Measurements from ENCODE around the gene FAM50A. TPM values are rescaled to one million over a fixed set of nuclear protein-coding genes. Genes with fewer than 3 reads are reported as not detected.
"Not testable (repeated sequence)": the region's sequence is repeated elsewhere in the genome, so short reads cannot be mapped to it uniquely, and the experiment has no call there.

Gene FAM50A, protein sequence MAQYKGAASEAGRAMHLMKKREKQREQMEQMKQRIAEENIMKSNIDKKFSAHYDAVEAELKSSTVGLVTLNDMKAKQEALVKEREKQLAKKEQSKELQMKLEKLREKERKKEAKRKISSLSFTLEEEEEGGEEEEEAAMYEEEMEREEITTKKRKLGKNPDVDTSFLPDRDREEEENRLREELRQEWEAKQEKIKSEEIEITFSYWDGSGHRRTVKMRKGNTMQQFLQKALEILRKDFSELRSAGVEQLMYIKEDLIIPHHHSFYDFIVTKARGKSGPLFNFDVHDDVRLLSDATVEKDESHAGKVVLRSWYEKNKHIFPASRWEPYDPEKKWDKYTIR
- polyA plus RNA-seq (2011; rRNA removed), result 69.0 and 79.5 TPM in 2 replicates
- polyA minus RNA-seq (2011; rRNA and poly(A)+ RNA removed), result 67.5 and 70.5 TPM in 2 replicates

DNA sequence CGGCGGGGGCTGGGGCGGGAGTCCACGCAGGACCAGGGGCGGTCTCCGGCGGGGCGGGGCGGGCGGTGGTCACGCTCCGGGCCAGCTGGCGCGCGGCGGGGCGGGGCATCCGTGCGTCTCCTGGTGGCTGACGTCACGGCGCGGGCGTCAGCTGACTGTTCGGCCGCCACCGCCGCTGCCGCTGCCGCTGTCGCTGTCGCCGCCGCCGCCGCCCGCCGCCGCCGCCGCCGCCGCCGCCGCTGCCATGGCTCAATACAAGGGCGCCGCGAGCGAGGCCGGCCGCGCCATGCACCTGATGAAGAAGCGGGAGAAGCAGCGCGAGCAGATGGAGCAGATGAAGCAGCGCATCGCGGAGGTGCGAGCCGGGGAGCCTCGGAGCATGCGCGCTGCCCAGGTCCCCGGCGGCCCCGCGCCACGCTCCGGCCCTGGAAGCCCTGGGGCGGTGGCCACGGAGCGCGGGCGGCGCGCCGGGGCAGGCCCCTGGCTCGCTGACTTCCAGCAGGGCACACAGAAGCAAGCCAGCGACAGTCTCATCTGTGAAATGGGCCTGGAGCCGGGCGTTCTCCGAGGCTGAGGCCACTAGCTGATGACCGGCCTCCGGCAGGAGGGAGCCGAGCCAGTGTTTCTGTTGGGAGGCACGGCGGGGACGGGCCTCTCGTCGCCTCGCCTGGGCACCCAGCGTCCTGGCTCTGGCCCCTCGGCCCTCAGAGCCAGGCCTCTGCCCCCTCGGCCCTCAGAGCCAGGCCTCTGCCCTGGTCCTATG, at the start of gene FAM50A:
Gene FAM50A (plus strand): TSS at position 150 of the 763 bp plus-strand sequence. CDS start 95 bp downstream, at position 245.
- no peaks in the 10 kb centered on the region for H3K9me3 ChIP-seq (ENCODE audit: control insufficient read depth, insufficient read depth, low read length)
- TF ChIP-seq, protein P1, sequence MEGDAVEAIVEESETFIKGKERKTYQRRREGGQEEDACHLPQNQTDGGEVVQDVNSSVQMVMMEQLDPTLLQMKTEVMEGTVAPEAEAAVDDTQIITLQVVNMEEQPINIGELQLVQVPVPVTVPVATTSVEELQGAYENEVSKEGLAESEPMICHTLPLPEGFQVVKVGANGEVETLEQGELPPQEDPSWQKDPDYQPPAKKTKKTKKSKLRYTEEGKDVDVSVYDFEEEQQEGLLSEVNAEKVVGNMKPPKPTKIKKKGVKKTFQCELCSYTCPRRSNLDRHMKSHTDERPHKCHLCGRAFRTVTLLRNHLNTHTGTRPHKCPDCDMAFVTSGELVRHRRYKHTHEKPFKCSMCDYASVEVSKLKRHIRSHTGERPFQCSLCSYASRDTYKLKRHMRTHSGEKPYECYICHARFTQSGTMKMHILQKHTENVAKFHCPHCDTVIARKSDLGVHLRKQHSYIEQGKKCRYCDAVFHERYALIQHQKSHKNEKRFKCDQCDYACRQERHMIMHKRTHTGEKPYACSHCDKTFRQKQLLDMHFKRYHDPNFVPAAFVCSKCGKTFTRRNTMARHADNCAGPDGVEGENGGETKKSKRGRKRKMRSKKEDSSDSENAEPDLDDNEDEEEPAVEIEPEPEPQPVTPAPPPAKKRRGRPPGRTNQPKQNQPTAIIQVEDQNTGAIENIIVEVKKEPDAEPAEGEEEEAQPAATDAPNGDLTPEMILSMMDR (IDR thresholded peaks at IDR 0.05; ENCODE audit: low read depth, low read length), result no peak
- H3K27me3 ChIP-seq (ENCODE audit: control insufficient read depth, insufficient read depth, low read length), result no peaks in the 10 kb centered on the region
- no peak for DNase-seq (ENCODE audit: low read depth, low spot score)
- H3K27ac ChIP-seq (ENCODE audit: low read depth, low read length), result peak within 1 kb of the TSS; percentile 73
- H3K4me3 ChIP-seq (ENCODE audit: low read depth, low read length), result peak within 1 kb of the TSS; percentile 66
- CTCF ChIA-PET, result interaction anchor here (0.6 kb wide), 2 partner anchors 8 to 757 kb away, joined by 3 read pairs; no protein-coding TSS in a partner anchor
- POLR2A ChIA-PET, result no interaction called here

DNA sequence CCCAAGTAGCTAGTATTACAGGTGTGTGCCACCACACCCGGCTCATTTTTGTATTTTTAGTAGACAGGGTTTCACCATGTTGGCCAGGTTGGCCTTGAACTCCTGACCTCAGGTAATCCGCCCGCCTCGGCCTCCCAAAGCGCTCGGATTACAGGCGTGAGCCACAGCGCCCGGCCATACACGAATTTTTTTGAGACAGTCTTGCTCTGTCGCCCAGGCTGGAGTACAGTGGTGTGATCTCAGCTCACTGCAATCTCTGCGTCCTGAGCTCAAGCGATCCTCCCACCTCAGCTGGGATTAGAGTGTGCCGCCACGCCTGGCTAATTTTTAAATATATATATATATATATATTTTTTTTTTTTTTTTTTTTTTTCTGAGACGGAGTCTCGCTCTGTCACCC, 47.6 kb upstream of the FAM50A start:
- H3K27me3 ChIP-seq (ENCODE audit: control insufficient read depth, insufficient read depth, low read length); DNase-seq (ENCODE audit: low read depth, low spot score); H3K4me3 ChIP-seq (ENCODE audit: low read depth, low read length); H3K9me3 ChIP-seq (ENCODE audit: control insufficient read depth, insufficient read depth, low read length); POLR2A ChIA-PET; H3K27ac ChIP-seq (ENCODE audit: low read depth, low read length): not testable (repeated sequence)
- CTCF ChIA-PET, result interaction anchor here (0.6 kb wide), 1 partner anchor 142 kb away, joined by 3 read pairs; no protein-coding TSS in a partner anchor

DNA sequence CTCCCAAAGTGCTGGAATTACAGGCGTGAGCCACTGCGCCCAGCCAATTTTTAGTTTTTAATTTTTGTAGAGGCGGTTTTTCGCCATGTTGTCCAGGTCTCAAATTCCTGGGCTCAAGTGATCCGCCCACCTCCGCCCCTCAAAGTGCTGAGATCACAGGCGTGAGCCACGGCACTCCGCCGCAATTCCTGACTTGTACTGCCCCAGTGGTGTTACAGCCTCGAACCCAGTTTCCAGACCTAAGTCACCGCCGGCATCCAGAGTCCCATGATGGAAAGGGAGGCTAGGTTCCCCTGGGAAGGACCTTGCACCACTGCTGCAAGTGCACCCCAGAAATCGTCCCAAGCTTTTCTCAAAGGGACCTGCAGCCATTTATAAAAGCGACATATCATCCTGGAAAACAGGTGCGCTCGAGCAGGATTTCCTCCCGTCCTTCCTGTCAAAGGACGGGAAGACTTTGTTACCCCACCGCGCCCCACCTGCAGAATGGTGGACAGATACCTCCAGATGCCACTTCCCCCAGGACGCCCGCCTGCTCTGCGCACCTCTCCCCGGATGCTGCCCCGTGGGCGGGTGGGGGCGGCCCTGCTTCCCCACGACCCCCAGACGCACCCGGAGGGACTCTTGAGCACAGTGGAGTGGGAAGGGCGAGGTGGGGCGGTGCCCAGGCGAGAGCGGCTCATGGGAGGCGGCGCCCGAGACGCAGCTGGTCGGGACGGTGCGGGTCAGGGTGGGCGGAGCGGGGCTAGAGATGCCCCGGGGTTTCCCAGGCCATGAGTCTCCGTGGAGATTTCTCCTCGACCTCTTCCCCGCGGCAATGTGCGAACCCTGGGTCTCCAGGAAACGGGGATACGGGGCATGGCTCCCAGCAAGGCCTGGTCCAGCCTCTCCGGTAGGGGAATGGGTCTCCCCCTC, 46.7 kb upstream of the FAM50A start:
- Histone ChIP-seq H3K4me3 (ENCODE audit: low read depth, low read length) (peak overlapping the region; percentile 60), H3K9me3 (ENCODE audit: control insufficient read depth, insufficient read depth, low read length) (no peaks in the 10 kb centered on the region), H3K27me3 (ENCODE audit: control insufficient read depth, insufficient read depth, low read length) (no peaks in the 10 kb centered on the region), H3K27ac (ENCODE audit: low read depth, low read length) (peak overlapping the region; percentile 98)
- POLR2A ChIA-PET, result interaction anchor here (0.6 to 1.8 kb wide), 9 partner anchors 10 to 134 kb away, joined by 3 to 12 read pairs (median 4); partner anchors contain the start of genes ATP6AP1 and DNASE1L1
- no peak for DNase-seq (ENCODE audit: low read depth, low spot score)
- CTCF ChIA-PET, result interaction anchor here (0.6 to 1.8 kb wide), 3 partner anchors 13 to 141 kb away, joined by 3 to 7 read pairs (median 3); partner anchors contain the start of gene DNASE1L1
- TF ChIP-seq, protein P1 (IDR thresholded peaks at IDR 0.05; ENCODE audit: low read depth, low read length), result no peak

DNA sequence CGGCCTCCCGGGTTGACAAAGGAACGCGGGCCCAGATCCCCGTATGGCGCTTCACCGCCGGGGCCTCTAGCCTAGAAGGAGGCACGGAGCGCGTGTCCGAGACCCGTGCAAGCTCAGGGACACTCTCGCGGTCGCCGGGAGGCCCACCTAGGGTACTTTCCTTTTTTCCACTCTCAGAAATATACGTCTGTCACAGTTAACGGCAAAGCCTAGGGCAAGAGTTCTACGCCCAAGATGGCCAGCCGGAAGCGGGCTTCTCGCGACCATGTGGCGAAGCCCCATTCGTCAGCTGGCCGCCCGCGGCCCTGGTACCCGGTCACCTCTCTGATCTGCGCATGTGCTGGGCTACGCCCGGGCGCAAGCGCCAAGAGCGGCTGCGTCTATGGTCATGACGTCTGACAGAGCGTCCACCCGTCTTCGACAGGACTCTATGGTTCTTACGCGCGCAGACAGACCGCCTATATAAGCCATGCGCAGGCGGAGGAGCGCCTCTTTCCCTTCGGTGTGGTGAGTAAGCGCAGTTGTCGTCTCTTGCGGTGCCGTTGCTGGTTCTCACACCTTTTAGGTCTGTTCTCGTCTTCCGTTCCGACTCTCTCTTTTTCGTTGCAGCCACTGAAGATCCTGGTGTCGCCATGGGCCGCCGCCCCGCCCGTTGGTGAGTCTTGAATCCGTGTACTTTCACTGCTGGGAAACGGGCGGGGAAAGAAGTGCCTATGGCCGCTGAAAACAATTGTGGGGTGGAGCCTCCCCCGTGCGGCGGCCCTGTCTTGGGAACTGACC, 45.9 kb upstream of the FAM50A start, which contains the start of gene RPL10:
Gene RPL10 (plus strand): TSS at position 490 of the 780 bp plus-strand sequence. CDS start 143 bp downstream, at position 633.
- CTCF ChIA-PET, result interaction anchor here (1.1 to 1.8 kb wide), 3 partner anchors 12 to 133 kb away, joined by 3 to 7 read pairs (median 5); partner anchors contain the start of gene DNASE1L1

More for the DNA sequence above, 45.9 kb upstream of the FAM50A start, which contains the start of gene RPL10:
- TF ChIP-seq, protein P1 (IDR thresholded peaks at IDR 0.05; ENCODE audit: low read depth, low read length), result no peak
- H3K27ac ChIP-seq (ENCODE audit: low read depth, low read length), result peak within 1 kb of the TSS; percentile 98
- H3K9me3 ChIP-seq (ENCODE audit: control insufficient read depth, insufficient read depth, low read length), result no peaks in the 10 kb centered on the region
- peak; percentile 94 for DNase-seq (ENCODE audit: low read depth, low spot score)
- no peaks in the 10 kb centered on the region for H3K27me3 ChIP-seq (ENCODE audit: control insufficient read depth, insufficient read depth, low read length)
- POLR2A ChIA-PET, result interaction anchor here (0.6 to 1.8 kb wide), 10 partner anchors 9 to 133 kb away, joined by 3 to 12 read pairs (median 4); partner anchors contain the start of genes ATP6AP1 and DNASE1L1
- peak within 1 kb of the TSS; percentile 84 for H3K4me3 ChIP-seq (ENCODE audit: low read depth, low read length)

All from AG04450 (cell line).